Dedifferentiated amniotic fluid mesenchymal stem cell (primary cell): Measurements from ENCODE around the gene ADAMTS1.

Experiments
- DNase-seq: peaks from one replicate; pipeline ENCODE4 v3.0.0-alpha.2; 2016; ENCODE audit errors: extremely low spot score

The ADAMTS1 gene

DNA sequence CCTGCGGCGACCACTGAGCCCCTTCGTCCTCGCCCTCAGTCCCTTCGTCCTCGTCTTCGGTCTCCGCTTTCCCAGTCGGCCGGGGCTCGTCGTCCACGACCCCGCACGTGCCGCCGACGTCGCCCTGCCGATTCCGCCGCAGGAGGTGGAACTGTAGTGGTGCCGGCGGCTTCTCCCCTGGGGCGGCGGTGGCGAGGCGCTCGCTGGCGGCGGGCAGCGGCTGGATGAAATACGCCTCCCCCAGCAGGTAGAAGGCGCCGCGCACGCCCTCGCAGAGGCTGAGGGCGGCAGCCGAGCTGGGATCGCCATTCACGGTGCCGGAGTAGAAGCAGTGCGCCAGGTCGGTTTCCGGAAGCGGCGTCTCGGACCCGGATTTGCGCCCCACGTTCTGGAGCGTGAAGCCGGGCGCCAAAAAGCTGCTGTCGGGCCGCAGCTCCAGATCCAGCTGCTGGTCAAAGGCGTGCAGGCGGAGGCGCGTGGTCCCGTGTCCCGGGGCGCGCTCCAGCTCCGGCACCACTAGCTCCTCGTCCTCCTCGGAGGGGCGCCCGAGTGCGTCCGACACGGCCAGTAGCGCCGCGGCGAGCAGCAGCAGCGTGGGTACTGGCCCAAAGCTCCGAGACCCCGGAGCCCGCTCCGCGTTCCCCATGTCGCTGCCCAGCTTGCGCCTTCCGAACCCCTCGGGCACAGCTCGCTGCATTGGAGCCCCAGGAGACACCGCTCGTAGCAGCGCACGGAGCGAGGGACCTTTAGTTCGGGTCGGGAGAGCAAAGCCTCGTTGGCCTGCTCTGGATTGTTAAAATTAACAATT, 747 bp downstream of the ADAMTS1 start:
- DNase-seq: no peak

DNA sequence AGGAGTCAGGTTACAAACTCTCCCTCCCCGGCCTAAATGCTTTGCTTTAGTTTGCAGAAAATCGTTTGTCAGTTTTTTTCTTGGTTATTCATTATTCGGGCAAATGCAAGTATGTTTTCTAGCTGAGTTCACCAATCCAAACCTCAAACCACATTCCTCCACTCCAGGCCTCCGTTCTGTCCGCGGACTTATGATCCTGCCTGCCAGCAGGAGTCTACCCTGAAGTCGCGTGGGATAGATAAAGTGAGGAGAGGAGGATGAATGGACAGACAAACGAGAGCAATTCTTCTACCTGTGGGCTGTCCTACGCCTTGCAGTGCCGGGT, 1.3 kb downstream of the ADAMTS1 start:
- DNase-seq: no peak

DNA sequence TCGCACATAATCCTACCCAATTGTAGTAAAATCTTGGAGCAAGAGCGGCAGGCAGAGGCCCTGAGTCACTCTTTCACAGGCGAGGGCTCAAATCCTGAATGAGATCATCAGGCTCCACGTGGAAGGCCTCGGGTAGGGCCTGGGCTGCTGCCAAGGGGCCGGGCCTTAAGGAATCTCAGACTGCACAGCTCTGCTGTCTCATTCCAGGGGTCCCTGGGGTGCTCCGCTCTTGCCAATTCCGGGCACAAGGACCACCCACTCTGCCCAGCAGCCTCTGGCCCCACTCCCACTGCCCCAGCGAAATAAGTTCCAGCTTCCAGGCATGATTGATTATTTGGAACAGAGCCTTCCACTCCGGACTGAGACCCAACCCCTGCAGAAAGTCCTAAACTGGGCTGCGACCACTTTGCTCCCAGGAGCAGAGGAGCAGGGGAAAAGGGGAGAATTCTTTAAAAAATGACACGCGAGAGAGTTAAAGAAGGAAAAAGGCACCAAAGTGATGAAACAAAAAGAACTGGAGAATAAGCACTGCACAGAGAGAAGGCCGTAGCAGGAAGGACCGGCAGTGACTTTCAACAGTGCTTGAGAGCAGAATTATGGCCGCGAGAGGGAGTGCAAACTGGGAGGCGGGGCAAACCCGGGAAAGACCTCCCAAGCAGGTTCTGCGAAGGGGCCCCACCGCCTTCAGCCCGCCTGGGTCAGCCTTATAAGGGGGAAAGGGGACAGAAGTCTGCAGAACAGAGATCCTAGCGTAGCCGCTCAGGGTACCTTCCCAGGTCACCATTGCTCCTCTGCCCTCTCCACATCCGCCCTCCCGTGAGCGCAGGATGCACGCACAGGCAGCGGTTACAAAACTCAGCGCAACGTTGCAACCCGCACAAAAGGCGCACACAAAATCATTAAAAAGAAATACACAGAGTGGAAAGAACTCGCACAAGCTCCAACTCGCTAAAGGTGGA, 2.0 kb downstream of the ADAMTS1 start:
- DNase-seq: peak; percentile 96

DNA sequence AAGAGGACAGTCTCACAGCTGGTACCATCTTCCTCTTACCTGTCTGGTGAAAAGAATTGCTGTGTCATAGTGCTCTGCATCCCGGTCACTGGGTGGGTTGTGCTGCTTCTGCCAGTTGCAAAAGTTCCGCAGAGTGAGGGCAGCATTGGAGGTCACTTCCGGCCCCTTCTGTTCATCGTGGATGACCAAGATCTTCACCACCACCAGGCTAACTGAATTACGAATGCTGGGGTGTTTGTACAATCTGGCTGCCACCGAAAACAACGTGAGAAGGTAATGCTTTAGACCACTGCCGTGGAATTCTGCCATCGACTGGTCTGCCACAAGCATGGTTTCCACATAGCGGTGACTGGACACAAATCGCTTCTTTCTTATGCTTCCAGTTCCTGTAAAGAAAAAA, 2.9 kb downstream of the ADAMTS1 start:
- no peak for DNase-seq

DNA sequence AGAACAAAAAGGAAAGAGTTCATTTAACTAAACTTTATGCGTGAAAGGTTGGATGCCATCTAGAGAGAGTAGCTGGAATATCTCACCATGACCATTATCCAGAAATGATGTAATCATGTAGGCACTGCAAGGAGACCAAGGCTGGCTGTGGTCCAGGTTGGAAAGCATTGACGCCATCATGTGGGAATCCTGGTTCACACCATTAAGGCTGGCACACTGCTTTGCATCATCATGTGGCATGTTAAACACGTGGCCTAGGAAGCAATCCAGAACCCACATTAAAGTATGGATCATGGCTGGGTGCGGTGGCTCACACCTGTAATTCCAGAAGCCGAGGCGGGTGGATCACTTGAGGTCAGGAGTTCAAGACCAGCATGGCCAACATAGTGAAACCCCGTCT, 4.3 kb downstream of the ADAMTS1 start:
- peak; percentile 31 for DNase-seq

DNA sequence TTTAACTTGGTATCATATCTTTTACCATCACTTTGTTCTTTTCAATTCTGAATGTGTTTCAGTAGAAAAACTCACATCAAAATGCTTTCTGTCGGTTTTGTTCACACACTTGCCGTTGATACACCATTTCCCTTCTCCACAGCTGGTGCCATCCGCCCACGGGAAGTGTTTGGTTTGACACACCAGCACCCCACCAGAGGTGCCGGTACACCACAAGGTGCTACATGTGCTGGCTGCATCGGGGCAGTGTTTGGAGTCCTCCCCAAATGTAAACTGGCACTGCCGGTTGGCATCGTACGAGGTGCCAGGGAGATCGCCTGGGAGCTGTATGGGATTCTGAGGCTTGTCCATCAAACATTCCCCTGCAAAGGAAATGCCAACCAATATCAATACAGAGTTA, 5.0 kb downstream of the ADAMTS1 start:
- no peak for DNase-seq

DNA sequence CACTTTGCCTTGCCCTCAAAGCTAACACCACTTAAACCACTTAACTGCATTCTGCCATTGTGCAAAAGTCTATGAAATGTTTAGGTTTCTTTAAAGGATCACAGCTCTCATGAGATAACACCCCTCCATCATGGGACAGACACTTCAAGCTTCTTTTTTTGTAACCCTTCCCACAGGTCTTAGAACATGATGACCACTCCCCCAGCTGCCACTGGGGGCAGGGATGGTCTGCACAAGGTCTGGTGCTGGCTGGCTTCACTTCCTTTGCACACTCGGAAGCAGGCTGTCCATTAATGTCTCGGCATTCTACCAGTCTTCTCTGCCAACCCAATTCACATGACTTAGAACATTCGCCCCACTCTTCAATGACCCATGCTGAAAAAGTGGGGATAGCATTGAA, 7.7 kb downstream of the ADAMTS1 start:
- no peak for DNase-seq

DNA sequence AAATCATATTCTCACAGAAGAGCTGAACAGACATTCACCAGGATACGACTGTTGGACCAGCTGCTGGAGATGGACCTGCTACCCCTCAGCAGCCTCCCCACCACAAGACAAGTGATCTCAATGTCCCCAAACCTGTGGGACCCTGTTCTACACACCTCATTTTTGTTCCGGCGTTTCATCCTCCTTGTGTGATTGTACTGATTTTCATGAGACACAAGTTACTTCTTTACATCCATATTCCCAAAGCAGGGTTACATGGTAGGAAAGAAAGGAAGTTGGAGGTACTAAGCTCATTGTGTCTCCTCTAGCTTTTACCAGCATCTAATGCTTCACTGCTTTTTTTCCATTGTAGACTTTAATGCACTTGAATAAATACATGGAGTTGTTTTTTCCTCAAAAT, 8.7 kb downstream of the ADAMTS1 start:
- no peak for DNase-seq

DNA sequence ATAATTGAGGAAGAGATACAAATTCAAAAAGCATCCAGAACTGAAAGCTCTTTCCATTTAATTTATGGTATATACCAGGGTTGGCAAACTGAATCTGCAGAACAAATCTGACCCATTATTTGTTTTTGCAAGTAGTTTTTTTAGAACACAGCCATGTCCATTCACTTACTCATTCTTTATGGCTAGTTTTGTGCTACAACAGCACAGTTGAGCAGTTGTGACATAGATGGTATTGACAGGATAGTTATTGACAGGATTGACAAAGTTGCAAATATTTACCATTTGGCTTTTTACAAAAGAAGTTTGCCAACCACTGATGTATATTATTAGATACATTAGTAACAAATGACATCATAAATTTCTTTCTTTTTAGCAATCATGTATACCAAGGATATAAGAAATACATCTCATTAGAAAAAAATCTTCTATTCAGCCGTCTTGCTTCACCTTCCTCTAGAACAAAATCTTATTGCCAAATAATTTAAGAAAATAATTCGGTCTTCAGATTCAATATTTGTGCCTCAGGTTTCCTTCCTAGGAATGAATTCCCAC, 9.4 kb downstream of the ADAMTS1 start:
- no peak for DNase-seq

DNA sequence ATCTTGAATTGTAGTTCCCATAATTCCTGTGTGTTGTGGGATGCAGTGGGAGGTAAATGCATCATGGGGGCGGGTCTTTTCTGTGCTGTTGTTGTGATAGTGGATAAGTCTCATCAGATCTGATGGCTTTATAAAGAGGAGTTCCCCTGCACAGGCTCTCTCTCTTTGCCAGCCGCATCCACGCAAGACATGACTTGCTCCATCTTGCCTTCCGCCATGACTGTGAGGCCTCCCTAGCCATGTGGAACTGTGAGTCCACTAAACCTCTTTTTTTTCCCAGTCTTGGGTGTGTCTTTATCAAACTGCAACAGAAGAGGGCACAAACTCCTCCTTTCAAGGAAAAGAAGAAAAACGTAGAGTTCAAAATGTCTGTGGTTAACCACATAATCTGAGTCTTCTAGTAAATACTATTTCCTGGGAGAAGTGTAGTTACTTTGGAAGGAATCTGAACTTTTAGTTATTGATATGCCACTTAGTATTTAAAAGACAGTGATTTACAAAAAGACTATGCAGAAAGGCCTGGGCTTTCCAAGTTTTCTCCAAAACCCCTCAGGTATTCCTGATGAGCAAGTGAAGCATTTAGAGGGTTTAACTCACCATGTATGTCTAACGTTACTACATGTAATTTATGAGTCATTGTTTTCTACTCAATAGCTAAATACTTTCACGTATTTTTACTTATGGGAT, 10.0 kb downstream of the ADAMTS1 start:
- DNase-seq: peak; percentile 62

DNA sequence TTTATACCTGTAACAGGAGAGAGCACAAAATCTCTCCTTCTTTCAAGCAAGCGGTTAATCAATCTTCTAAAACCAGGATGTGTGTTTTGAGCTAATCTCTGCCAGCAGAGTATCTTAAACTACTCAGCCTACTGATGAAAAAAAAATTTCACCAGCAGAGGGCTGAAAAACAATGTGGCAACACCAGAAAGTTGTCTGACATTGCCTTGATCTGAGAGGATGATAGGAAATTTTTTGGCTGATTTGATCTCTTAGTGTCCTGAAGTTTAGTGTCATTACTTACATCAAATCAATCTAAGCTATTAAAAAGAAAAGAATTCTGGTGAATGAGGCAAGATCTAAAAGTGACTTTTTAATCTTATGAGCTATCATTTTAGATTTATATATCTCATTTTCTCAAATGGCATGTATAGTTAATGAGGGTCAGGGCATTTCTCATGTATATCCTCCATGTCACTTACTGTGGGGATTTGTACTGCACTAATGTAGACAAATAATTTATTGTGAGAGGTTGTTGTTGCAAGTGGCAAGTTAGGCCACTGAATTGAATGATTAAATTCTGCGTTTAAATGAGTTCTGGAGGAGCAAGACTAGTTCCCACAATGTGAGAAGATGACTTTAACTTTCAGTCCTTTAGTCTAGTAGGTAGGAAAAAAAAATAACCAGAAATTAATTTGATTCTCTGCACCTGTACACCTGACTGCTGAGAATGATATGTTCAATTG, 10.9 kb downstream of the ADAMTS1 start:
- no peak for DNase-seq

DNA sequence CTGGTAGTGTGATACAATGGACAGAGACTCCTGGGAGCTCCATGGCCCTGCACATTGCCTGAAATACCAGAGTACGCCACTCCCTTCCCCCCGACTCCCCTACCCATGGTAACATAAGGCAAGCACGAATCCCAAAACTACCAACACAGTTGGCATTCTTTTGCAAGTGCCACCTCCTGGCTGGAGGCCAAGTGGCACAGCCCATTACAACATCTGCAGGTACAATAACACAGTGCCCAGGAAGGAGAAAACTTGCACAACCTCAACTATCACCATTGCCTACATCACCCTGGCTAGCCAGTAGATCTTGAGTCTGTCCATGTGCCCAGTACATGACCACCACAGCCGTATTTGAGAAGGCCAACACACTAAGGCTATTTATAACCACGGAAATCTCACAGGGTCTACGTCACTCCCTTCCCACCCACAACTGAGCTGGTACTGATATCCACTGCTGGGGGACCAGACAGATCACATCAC, 11.7 kb downstream of the ADAMTS1 start:
- no peak for DNase-seq

DNA sequence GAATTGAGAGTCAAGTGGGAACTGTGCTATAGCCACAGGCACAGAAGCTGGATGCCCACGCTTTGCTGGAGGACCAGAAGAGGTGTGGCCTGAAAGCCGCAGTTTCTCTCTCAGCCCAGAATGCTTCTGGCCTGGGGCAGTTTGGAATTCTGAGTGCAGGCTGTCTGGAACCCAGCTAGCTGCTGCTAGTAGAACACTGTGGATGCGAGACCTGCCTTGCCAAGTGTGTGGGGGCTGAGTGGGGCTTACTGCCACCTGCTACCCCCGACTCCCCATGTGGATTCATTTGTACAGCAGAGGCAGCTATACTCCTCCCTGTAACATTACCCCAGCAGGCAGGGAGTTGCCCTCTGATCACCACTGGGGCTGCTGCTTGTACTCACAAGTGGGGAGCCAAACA, 12.2 kb downstream of the ADAMTS1 start:
- no peak for DNase-seq

DNA sequence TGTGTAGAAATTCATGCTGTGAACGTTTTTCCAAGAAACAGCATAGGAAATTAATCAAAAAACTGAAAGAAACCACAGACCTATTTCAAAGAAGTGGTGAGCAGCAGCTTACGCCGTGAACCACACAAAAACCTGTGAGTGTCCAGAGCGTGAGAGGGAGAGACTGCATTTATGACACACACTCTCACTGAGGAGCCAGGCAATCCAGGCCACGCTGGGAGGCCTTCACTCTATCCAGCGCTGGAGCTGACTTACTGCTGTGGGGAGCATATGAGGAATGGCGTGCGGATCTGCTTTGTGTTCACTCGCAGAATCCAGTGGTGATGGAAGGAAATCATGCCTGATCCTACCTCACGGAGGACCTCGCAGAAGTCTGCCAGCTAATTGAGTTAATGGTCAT, 12.7 kb downstream of the ADAMTS1 start:
- no peak for DNase-seq

DNA sequence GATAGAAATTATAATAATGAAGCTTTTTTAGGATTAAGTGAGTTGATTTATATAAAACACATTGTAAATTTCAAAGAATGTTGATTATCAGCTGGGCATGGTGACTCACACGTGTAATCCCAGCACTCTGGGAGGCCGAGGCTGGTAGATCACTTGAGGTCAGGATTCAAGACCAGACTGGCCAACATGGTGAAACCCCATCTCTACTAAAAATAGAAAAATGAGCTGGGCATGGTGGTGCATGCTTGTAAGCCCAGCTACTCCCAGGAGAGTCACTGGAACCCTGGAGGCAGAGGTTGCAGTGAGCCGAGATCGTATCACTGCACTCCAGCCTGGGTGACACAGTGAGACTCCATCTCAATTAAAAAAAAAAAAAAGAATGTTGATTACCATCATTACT, 18.4 kb downstream of the ADAMTS1 start:
- DNase-seq: no peak

DNA sequence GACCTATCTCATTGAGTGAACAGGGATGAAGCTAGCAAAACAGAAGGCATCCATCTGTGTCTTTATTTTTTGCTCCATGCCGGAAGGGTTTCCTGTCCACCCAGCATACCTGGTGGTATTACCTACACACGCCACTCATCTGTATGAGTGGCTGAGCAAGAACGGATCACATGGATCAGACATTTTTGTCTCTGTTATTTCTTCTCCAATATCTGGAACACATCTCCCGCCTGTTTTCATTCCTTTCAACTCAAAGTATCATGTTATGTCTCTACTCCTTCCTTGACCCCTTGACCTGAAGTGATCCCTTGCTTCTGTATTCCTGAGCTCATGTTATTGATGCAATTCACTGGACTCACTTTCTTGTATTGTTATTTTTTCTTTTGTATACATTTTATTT, 24.7 kb downstream of the ADAMTS1 start:
- no peak for DNase-seq

DNA sequence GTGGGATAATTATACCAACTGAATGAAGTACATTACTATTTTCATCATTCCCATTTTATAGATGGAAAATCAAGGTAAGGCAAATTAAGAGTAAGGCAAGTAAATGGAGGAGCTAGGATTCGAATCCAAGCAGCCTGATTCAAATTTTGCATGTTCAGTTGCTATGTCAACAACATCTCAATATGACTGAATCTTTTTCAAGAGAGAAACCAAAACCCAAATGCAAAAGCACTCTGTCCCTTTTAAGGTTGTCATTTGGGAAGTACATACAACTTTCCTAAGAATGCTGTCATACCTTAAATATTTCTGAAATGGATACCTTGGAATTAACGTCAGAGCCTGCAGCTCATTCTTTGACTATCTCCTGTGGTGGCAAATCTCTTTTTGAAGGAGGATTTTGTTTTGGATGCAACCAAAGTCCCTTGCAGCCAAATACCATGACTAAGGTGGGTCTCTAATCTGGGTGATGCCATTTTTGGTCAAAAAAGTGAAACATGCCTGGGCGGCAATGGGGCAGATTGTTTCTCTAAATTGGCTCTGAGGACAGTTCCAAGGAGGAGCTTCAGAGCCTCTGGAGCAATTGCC, 25.4 kb downstream of the ADAMTS1 start:
- DNase-seq: no peak

DNA sequence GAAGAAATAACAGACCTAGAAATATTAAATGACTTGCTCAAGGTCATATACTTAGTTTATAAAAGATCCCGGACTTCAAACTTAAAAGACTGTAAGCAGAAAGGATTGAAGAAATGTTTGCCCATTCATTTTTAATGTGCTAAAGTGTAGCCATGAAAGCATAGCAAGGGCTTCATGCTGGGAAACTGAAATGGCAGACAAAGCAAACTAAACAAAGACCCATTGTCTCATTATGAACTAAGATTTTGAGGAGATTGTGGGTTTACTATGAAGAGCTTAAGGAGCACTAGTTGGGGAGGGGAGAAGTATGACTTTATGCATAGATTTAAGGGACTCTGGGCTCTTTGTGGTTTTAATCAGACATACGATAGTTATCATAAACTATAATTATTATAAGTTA, 26.3 kb downstream of the ADAMTS1 start:
- DNase-seq: no peak

DNA sequence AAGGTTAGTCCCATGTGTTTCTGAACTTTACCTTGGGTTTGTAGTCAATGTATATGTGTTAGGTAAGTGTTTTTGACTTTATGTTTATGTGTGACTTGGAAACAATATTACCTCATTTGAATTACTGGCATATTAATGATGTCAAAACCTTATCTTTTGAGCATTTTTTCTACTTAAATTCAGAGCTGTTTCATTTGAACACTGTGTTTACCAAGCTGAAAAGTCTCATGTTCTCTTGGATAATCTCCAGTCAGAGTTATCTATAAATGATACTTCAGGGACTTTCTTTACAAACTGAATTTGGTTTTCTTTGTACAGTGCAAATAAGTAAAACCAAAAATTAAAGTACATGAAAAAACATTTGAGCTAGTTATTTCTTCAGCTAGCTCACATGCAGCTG, 30.0 kb downstream of the ADAMTS1 start:
- DNase-seq: no peak

DNA sequence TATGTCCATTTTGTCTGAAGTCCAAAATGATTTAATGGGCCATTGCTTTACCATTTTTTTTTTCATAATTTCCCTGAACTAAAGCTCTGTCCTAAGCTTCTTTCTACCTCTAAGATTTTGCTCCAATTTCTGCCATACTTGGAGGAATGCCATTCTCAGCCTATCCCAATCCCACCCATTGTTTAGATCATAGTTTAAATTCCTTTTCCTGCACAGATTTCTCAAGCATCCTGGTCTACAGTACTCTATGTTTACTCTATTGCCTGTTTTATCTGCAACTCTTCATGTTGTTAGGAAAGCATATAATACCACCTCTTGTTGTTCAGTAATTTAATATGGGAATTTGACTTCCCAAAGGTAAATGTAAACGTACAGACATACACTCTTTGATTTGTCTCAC, 30.8 kb downstream of the ADAMTS1 start:
- no peak for DNase-seq

DNA sequence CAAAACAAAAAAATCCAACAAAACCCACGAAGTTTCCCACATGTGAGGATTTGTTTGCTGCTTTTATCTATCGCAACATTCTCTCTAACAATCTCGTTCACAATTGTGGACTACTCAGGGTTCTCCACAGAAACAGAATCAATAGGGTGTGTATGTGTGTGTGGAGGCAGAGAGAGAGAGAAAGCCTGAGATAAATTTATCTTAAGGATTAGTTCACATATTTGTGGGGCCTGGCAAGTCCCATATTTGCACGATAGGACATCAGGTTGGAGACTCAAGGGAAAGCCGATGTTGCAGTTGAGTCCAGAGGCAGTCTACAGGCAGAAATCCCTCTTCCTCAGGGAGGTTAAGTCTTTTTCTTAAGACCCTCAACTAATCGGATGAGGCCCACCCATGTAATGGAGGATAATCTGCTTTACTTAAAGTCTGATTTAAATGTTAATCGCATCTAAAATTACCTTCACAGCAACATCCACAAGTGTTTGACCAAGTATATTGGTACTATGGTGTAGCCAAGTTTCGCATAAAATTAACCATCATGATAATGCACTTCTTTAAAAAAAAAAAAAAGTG, 31.7 kb downstream of the ADAMTS1 start:
- DNase-seq: no peak
